ENCODE data around the gene HNRNPC.

- TF ChIP-seq CTCF (optimal IDR thresholded peaks at IDR 0.05 in 1 of 3, IDR thresholded peaks at IDR 0.05 in 1 of 3, conservative IDR thresholded peaks at IDR 0.05 in 1 of 3; ENCODE audit: extremely low read depth in 1 of 3, insufficient read depth in 2 of 3, low read length in 3 of 3) = no peak
- TF ChIP-seq EZH2 (IDR thresholded peaks at IDR 0.05; ENCODE audit: low read length) = no peak
Observed at GRCh38 chr14:21203470-21204166, 65.6 kb downstream of the HNRNPC start.
